IPS-NIHi11 (cell line): ENCODE measurements around the gene MFSD1.

Experiments used
- DNase-seq: peaks from one replicate; pipeline ENCODE4 v3.0.0; 2012; ENCODE audit warnings: mixed read lengths, low spot score

The MFSD1 gene

DNA sequence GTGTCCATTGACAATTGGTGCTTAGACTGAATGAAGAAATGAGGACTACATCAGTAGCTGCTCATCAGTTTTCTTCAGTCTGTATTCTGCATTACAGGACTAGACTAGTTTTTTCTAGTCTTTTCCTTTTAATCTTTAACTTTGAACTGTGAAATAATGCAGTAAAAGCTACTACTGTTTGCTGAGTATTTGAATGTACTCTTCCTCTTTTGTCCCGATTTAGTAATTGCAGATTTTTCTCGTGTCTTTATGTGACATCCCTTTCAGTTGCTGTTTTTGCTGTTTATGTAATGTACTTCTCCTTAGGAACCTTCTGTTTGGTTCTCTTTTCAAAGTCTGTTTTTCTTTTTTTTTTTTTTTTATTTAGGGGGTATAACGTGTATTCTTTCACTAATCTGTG is 17.4 kb downstream of the MFSD1 start:
- no peak for DNase-seq

DNA sequence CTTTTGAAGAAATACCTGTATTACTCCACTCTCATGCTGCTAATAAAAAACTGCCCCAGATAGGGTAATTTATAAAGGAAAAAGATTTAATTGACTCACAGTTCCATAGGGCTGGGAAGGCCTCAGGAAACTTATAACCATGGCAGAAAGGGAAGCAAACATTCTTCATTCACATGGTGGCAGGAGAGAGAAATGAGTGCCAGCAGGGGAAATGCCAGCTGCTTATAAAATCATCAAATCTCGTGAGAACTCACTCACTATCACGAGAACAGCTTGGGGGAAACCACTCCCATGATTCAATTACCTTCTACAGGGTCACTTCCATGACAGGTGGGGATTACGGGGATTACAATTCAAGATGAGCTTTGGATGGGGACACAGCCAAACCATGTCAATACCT is 18.7 kb downstream of the MFSD1 start:
- no peak for DNase-seq

DNA sequence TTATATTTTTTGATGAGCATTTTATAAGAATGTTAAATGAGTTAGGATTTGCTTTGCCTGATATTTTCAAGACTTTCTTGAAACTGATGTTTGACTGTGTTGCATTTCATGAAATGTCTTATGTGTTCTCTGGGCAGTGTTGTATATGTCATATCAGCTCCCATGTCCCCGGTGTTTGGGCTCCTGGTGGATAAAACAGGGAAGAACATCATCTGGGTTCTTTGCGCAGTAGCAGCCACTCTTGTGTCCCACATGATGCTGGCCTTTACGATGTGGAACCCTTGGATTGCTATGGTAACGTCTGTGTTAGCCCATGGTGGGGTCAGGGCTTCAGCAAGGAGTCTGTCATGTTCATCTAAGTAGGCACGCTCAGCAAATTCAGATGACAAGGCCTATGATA is 20.0 kb downstream of the MFSD1 start:
- no peak for DNase-seq

DNA sequence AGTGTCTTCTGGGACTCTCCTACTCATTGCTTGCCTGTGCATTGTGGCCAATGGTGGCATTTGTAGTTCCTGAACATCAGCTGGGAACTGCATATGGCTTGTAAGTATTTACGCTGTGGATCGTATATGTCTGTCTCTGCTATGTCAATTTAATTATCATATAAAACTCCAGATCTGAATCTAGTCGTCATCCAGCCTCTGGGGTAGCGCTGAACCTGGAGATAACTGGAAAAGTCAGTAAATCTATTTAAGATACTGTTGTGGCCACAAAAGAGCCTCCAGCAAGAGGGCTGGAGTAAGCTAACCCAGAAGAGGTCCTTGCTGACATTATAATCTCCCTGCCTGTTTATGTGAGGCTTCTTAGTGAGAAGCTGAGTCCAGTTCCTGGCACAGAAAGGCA is 21.6 kb downstream of the MFSD1 start:
- DNase-seq = no peak

- DNase-seq = no peak
These were observed 25.9 kb downstream of the MFSD1 start for GRCh38 chr3:158827773-158828172.

DNA sequence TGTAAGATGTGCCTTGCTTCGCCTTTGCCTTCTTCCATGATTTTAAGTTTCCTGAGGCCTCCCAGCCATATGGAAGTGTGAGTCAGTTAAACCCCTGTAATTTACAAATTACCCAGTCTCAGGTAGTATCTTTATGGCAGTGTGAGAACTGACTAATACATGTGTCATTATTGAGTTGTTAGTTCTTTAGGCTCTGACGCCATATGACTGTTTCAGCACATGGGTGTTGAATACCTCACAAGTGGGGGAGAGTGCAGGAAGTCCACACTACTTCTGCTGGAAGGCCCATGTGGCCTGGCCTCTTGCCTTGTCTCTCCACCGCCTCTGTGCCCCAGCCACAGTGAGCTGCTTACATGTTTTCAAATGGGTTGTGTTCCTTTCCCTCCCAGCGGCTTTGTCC is 28.5 kb downstream of the MFSD1 start:
- DNase-seq = no peak

GRCh38 chr3:158831861-158832260 is 30.0 kb downstream of the MFSD1 start:
- DNase-seq = no peak

GRCh38 chr3:158835631-158836030 is 33.8 kb downstream of the MFSD1 start:
- no peak for DNase-seq

DNA sequence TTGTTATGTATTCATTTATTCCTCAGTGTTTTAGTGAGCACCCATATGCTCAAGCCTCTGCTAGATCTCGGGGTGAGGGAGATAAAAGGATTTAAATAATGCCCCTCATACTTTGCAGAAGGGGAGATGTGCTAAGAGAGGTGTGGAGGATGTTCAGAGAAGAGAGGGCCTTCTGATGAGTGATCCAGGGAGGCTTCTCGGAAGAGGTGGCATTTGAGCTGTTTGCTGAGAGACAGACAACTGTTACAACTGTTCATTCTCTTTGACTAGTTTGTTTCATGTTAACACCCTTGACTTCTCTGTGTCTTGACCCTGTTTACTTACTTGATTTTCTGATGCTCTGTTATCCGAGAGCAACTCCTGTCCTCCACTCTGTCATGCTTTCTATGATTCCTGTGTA is 34.5 kb downstream of the MFSD1 start:
- DNase-seq = no peak

DNA sequence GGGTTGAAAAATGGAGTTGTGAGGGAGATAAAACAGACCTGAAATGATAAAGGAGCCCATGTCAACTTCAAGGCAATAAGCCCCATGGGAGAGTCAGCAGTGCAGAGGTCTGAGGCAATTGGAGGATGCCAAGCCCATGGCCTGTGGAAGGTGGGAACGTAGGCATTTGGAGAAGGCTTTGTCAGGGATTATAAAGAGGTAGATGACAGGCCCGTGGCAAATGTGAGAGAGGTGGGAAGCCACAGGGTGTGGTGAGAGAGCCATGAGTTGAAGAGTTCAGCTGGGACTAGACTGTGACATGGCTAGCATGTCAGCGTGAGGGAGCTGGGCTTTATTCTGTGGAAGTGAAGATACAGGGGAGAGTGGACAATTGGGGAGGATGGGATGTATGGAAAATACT is 35.4 kb downstream of the MFSD1 start:
- no peak for DNase-seq

DNA sequence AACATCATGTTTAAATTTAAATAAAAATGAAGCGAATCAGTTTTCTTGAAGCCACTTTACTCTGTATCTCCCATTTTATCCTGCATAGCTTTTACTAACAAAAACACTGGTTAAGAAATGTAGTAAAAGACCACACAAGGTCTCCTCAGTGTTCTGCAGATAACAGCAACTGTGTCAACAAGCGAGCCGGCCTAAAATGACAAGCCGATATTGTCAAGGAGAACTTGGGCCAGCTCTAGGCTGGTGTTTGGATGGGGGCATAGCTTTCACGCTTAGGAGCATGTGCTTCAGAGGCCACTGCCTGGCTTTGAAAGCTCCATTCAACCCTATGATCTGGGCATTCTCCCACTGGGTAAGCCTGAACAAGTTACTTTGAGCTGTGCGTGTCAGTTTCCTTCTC is 38.1 kb downstream of the MFSD1 start:
- no peak for DNase-seq

DNA sequence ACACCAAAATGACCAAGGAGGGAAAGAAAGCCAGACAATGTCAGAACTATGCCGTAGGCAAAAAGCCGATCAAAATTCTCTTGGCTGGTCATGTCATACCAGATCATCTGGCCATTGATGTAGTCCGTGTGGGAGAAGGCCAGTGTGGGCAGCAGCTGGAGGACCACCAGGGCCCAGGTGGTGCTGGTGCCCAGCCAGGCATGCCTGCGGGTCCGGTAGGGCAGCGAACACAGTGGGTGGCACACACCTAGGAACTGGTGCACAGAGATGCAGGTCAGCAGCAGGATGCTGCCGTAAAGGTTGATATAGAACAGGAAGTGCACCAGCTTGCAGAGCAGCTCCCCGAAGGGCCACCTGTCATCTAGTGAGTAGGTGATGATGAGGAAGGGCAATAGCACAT is 39.5 kb downstream of the MFSD1 start:
- DNase-seq = no peak

DNA sequence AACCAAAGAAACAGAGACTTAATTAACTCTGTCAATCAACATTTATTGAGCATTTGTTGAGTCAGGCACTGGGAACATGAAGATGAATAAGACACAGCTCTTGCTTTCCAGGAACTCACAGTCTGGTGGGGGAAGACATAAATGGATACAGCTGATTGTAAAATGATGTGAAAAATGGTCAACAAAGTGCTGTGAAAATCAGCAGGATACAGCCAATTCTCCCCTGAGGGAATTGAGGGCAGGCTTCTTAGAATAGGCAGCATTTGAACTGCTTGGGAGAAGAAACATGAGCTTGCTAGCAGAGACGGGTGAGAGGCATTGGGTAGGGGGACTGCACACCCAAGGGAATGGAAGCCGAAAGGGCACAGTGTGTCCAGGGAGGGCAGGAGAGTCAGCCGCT is 41.1 kb downstream of the MFSD1 start:
- no peak for DNase-seq

DNA sequence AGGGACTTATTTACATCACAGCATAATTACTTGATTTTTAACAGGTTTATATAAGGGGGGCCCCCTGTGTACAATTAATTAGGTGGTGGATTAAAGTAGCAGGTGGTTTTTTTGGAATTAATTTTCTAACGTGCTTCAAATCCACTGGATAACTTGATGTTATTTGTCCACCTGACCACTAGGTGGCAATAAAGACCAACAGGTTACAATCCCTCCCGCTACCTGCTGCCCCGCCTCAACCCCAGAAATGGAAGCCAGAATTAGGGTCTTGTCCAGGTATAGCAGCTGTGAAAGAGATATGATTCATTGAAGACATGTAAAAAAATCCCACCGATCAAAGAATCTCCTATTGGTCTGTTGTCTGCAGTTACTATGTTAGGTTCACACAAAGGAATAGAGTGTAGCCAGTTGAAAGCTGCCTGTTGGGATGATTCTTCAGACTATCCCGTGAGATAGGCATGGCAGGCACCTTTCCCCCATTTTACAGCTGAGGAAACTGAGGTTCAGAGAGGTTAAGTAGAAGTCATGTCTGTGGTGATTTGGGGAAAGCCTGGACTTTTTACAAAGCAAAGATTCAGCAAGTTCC is 44.0 kb downstream of the MFSD1 start:
- DNase-seq = peak; percentile 77

DNA sequence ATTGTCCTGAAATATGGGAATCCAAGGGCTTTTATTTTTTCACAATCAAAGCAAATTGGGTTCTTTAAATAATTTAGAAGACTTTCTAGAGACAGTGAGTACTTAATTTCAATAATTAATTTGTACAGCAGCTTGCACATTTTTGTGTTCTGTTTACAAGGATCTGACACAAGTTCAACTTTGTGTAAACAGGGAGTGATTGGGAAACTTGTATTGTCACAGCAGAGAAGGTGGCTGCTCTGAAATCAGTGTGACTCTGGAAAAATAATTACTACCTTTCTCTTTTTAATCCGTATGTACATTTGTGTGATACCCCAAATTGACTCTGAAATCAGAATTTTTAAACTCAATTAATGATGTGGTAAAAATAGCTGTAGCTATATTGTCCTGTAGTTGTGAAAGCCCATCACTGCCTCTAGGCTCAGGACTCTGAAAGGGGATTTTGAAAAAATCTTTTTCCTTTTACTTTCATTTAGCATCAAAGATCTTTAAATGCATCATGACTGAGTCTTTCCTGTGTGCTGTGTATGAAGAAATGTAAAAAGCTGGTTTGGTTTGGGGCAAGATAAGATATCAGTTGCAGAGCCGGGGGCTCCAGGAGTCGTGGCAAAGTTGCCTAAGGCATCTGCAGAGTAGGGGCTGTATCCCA is 45.1 kb downstream of the MFSD1 start:
- DNase-seq = no peak

DNA sequence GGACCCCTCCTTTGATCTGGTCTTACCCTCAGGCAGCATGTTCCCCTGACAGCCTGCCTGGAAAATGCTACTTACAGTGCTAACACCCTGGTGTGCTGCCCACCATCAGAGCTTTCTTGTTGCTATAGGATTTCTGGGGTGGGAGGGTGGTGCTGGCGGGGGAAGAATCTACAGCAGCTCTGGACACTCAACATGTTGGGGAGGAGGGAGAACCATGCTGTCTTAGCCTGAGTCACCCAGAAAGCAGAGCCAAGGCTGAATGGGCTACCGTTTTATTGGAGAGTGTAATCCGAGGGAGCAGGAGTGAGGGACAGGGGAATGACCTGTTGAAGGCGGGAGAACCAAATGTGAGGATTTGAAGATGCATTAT is 45.6 kb downstream of the MFSD1 start:
- no peak for DNase-seq

DNA sequence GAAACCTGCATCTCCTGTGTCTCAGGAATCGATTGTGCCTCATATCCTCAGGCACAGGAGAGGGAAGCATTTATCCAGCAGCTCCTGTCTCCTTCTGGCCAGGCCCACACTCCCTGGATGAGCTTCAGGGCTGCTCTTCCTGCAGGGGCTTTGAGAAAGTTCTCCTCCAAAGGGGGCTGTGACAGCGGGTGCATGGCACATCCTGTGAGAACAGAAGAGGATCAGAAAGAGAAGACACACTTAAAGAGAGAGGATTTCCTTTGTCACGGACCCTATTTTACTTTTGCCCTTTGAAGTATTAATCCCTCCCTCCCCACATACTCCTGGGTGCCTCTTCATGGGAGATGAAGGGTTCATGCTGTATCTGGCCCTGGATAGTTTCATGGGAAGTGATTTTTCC is 46.0 kb downstream of the MFSD1 start:
- DNase-seq = no peak

DNA sequence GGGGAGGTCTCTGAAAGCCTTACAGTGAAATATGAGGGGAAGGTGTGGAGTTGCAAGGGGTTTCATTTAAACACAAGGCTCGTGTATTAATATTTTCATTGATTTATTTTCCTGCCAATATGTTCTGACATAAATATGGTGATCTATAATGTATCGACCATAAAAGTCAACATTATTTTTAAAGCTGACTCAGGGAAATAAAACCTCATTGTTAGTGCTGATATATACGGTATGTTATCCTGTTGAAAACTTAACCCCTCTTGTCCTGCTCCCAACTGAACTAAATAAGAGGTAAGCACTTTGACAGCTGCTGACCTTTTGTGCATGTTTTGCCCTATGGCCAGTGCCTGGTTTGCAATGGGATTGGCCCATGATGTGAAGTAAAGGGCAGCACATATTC is 47.9 kb downstream of the MFSD1 start:
- DNase-seq = no peak

GRCh38 chr3:158859362-158859761 is 57.5 kb downstream of the MFSD1 start:
- DNase-seq = no peak

GRCh38 chr3:158863247-158863646 is 61.4 kb downstream of the MFSD1 start:
- DNase-seq = no peak

GRCh38 chr3:158864492-158864891 is 62.6 kb downstream of the MFSD1 start:
- no peak for DNase-seq

- no peak for DNase-seq
These were observed 73.8 kb downstream of the MFSD1 start for GRCh38 chr3:158875700-158876099.
